IMR-90 (cell line): ENCODE results near the gene PLCL1. TPM values are rescaled to one million over a fixed set of nuclear protein-coding genes. Genes with fewer than 3 reads are reported as not detected.

ENCODE experiments used
- ATAC-seq: fragments of 200-7000 bp; cut with Tn5 transposase; 2 replicates; pipeline ENCODE4 v1.9.1; 2020; ENCODE audit warnings: low read depth, mild to moderate bottlenecking, moderate library complexity
- BruUV-seq: library from RNA; stranded (reverse); fragments of 400-500 nt; replicated peaks from 2 replicates; lab custom pipeline; 2021; lab: Mats Ljungman, UMichigan
- CTCF ChIA-PET: fragments of 300-600 bp; formaldehyde crosslinking; extraction: SDS; loops from one replicate; lab custom pipeline; 2021; ENCODE audit warnings: antibody characterized with exemption; lab: Yijun Ruan, JAX
- POLR2A ChIA-PET: fragments of 300-600 bp; sonication (Branson Sonifier 250); formaldehyde crosslinking; loops from one replicate; lab custom pipeline; 2022; ENCODE audit warnings: antibody characterized with exemption; ENCODE audit not compliant: unreplicated experiment; lab: Charles Lee
- DNase-seq: peaks from one replicate; pipeline ENCODE4 v3.0.0; 2013
- H2AFZ ChIP-seq: replicated peaks from 2 replicates; pipeline ENCODE3; 2013; ENCODE audit warnings: low read length, mild to moderate bottlenecking; ENCODE audit not compliant: poor library complexity
- H2AK5ac ChIP-seq: 2 replicates; pipeline ENCODE4 v1.6.1; 2013; ENCODE audit warnings: low read depth, low read length, inconsistent platforms
- H2AK9ac ChIP-seq: replicated peaks from 2 replicates; pipeline ENCODE3; 2013; ENCODE audit warnings: mild to moderate bottlenecking, low read depth, low read length, moderate library complexity; ENCODE audit not compliant: poor library complexity
- H2BK120ac ChIP-seq: 2 replicates; pipeline ENCODE4 v1.6.1; 2013; ENCODE audit warnings: low read depth, low read length, inconsistent platforms
- H2BK15ac ChIP-seq: 3 replicates; pipeline ENCODE4 v1.6.1; 2013; ENCODE audit warnings: low read depth, low read length, inconsistent platforms
- H2BK20ac ChIP-seq: 2 replicates; pipeline ENCODE4 v1.6.1; 2013; ENCODE audit warnings: low read depth, mild to moderate bottlenecking, inconsistent platforms, low read length, moderate library complexity
- H2BK5ac ChIP-seq: 2 replicates; pipeline ENCODE4 v1.6.1; 2013; ENCODE audit warnings: mild to moderate bottlenecking, low read depth, low read length, inconsistent platforms; ENCODE audit not compliant: poor library complexity, severe bottlenecking
- H3K14ac ChIP-seq: replicated peaks from 2 replicates; pipeline ENCODE4 v1.6.1; 2013; ENCODE audit warnings: low read depth, low read length, inconsistent platforms
- H3K18ac ChIP-seq: 2 replicates; pipeline ENCODE4 v1.6.1; 2013; ENCODE audit warnings: low read depth, low read length, control low read depth
- H3K23ac ChIP-seq: 2 replicates; pipeline ENCODE4 v1.6.1; 2013; ENCODE audit warnings: low read depth, low read length, inconsistent platforms
- H3K27ac ChIP-seq: 2 replicates; pipeline ENCODE4 v1.5.1; 2013; ENCODE audit warnings: mild to moderate bottlenecking, control low read depth, low read length; ENCODE audit not compliant: insufficient read depth
- H3K27me3 ChIP-seq: 2 replicates; pipeline ENCODE4 v1.6.1; 2013; ENCODE audit warnings: low read length; ENCODE audit not compliant: control insufficient read depth, insufficient read depth
- H3K36me3 ChIP-seq: 2 replicates; pipeline ENCODE4 v1.6.1; 2013; ENCODE audit warnings: low read length, mixed read lengths; ENCODE audit not compliant: control insufficient read depth, insufficient read depth
- H3K4ac ChIP-seq: 2 replicates; pipeline ENCODE4 v1.6.1; 2013; ENCODE audit warnings: low read depth, low read length, inconsistent platforms
- H3K4me1 ChIP-seq: 2 replicates; pipeline ENCODE4 v1.6.1; 2013; ENCODE audit warnings: low read length, mixed read lengths; ENCODE audit not compliant: control insufficient read depth, insufficient read depth
- H3K4me2 ChIP-seq: 2 replicates; pipeline ENCODE4 v1.6.1; 2013; ENCODE audit warnings: low read depth, mild to moderate bottlenecking, control low read depth, low read length, moderate library complexity
- H3K4me3 ChIP-seq: 2 replicates; pipeline ENCODE4 v1.5.1; 2013; ENCODE audit warnings: low read depth, mild to moderate bottlenecking, control low read depth, low read length, moderate library complexity; ENCODE audit not compliant: insufficient read depth
- H3K56ac ChIP-seq: 2 replicates; pipeline ENCODE4 v1.6.1; 2013; ENCODE audit warnings: low read length, inconsistent platforms; ENCODE audit not compliant: insufficient read depth; ENCODE audit errors: extremely low read depth
- H3K79me1 ChIP-seq, 2 experiments: 2 replicates each; pipeline ENCODE4 v1.6.1; 2013; ENCODE audit warnings: low read length in 2 of 2, inconsistent platforms in 1 of 2, low read depth in 1 of 2
- H3K9ac ChIP-seq: 2 replicates; pipeline ENCODE4 v1.6.1; 2013; ENCODE audit warnings: low read depth, low read length, control low read depth
- H3K9me1 ChIP-seq: 2 replicates; pipeline ENCODE4 v1.6.1; 2013; ENCODE audit warnings: low read length, inconsistent platforms; ENCODE audit not compliant: insufficient read depth
- H3K9me3 ChIP-seq: 2 replicates; pipeline ENCODE4 v1.6.1; 2013; ENCODE audit warnings: low read length; ENCODE audit not compliant: control insufficient read depth, insufficient read depth
- H4K20me1 ChIP-seq: 2 replicates; pipeline ENCODE4 v1.6.1; 2013; ENCODE audit warnings: low read length, inconsistent platforms; ENCODE audit not compliant: insufficient read depth
- H4K5ac ChIP-seq: 2 replicates; pipeline ENCODE4 v1.6.1; 2013; ENCODE audit warnings: mild to moderate bottlenecking, low read depth, low read length, control low read depth
- H4K8ac ChIP-seq, 2 experiments: 2 replicates each; pipeline ENCODE4 v1.6.1; 2013; ENCODE audit warnings: low read depth in 2 of 2, low read length in 2 of 2, control low read depth in 1 of 2, inconsistent platforms in 1 of 2
- H4K91ac ChIP-seq: 2 replicates; pipeline ENCODE4 v1.6.1; 2013; ENCODE audit warnings: low read depth, low read length, inconsistent platforms; ENCODE audit not compliant: insufficient read depth
- BHLHE40 ChIP-seq: fragments of 150-350 bp; IDR thresholded peaks from 2 replicates; pipeline ENCODE4 v1.6.1; 2016; ENCODE audit warnings: mild to moderate bottlenecking, low read depth, low read length
- CEBPB ChIP-seq: IDR thresholded peaks from 2 replicates; pipeline ENCODE4 v1.6.1; 2012; ENCODE audit warnings: low read depth, low read length, improper control_type of control experiment
- CHD1 ChIP-seq: IDR thresholded peaks from 2 replicates; pipeline ENCODE4 v1.6.1; 2012; ENCODE audit warnings: low read depth, low read length, improper control_type of control experiment
- CTCF ChIP-seq: conservative IDR thresholded peaks from 2 replicates; pipeline ENCODE4 v1.5.1; 2012; ENCODE audit warnings: mild to moderate bottlenecking, low read depth, low read length, improper control_type of control experiment
- ELK1 ChIP-seq: fragments of 150-350 bp; IDR thresholded peaks from 2 replicates; pipeline ENCODE4 v1.6.1; 2016; ENCODE audit warnings: low read depth, mild to moderate bottlenecking, low read length, moderate library complexity, borderline replicate concordance
- FOS ChIP-seq: fragments of 150-350 bp; IDR thresholded peaks from 2 replicates; pipeline ENCODE4 v1.6.1; 2016; ENCODE audit warnings: low read depth, low read length
- MAFK ChIP-seq: IDR thresholded peaks from 2 replicates; pipeline ENCODE4 v1.6.1; 2012; ENCODE audit warnings: low read depth, low read length, improper control_type of control experiment
- MAZ ChIP-seq: IDR thresholded peaks from 2 replicates; pipeline ENCODE4 v1.6.1; 2012; ENCODE audit warnings: low read depth, mild to moderate bottlenecking, low read length, improper control_type of control experiment, moderate library complexity, borderline replicate concordance
- MXI1 ChIP-seq: IDR thresholded peaks from 2 replicates; pipeline ENCODE4 v1.6.1; 2012; ENCODE audit warnings: low read depth, mild to moderate bottlenecking, low read length, moderate library complexity, borderline replicate concordance
- NFE2L2 ChIP-seq: fragments of 150-350 bp; IDR thresholded peaks from 2 replicates; pipeline ENCODE4 v1.6.1; 2016; ENCODE audit warnings: low read depth, mild to moderate bottlenecking, low read length
- POLR2A ChIP-seq: IDR thresholded peaks from 2 replicates; pipeline ENCODE4 v1.6.1; 2012; ENCODE audit warnings: mild to moderate bottlenecking, low read depth, low read length
- RAD21 ChIP-seq: IDR thresholded peaks from 2 replicates; pipeline ENCODE4 v1.6.1; 2012; ENCODE audit warnings: low read length, improper control_type of control experiment
- RCOR1 ChIP-seq: IDR thresholded peaks from 2 replicates; pipeline ENCODE4 v1.6.1; 2012; ENCODE audit warnings: mild to moderate bottlenecking, low read length, improper control_type of control experiment; ENCODE audit not compliant: insufficient replicate concordance
- RFX5 ChIP-seq: IDR thresholded peaks from 2 replicates; pipeline ENCODE4 v1.8.0; 2012; ENCODE audit warnings: low read depth, mild to moderate bottlenecking, low read length, moderate library complexity
- SMC3 ChIP-seq: fragments of 150-350 bp; IDR thresholded peaks from 2 replicates; pipeline ENCODE4 v1.6.1; 2016; ENCODE audit warnings: low read depth, mild to moderate bottlenecking, antibody characterized with exemption, low read length, moderate library complexity
- USF2 ChIP-seq: fragments of 150-350 bp; IDR thresholded peaks from 2 replicates; pipeline ENCODE4 v1.6.1; 2017; ENCODE audit warnings: mild to moderate bottlenecking, antibody characterized with exemption, low read length, low read depth
- dilution Hi-C: fragments of 300-500 bp; cut with HindIII; formaldehyde crosslinking; loops from one replicate; pipeline ENCODE4 v1.14.3; 2018; ENCODE audit warnings: low sequenced_read_pairs; ENCODE audit not compliant: unreplicated experiment
- in situ Hi-C: fragments of 300-500 bp; cut with MboI; formaldehyde crosslinking; loops from 3 replicates; pipeline ENCODE4 v1.14.3; 2019; ENCODE audit warnings: low sequenced_read_pairs, inconsistent platforms, mixed read lengths
- intact Hi-C: fragments of 100-400 bp; cut with micrococcal nuclease; formaldehyde crosslinking; loops from 2 replicates; pipeline ENCODE4 v1.10.0; 2022
- polyA plus RNA-seq, 3 experiments: library from polyadenylated mRNA; depleted of rRNA; stranded (reverse); fragments of >200 nt; gene quantifications; 2 replicates each; pipeline ENCODE4 v1.2.3, GENCODE V29; 2012; ENCODE audit warnings: low replicate concordance in 1 of 3
- total RNA-seq: library from RNA; depleted of rRNA; stranded (reverse); fragments of >200 nt; gene quantifications from 2 replicates; pipeline ENCODE4 v1.2.3, GENCODE V29; 2012

Gene PLCL1
- total and polyA plus RNA-seq, 2 of the 4 experiments (the other 2 are of a cell fraction): 0.14 to 0.18 TPM

GRCh38 chr2:197993363-197993762 is 189.0 kb downstream of the PLCL1 start:
- in situ Hi-C loops (no loop called here), intact Hi-C loops (loop anchor here (5.0 kb wide), 1 partner anchor 189 kb away; no protein-coding TSS in a partner anchor), dilution Hi-C loops (no loop called here)
- ChIA-PET POLR2A (no interaction called here), CTCF (no interaction called here)
- no peak overlapping the region for H3K23ac ChIP-seq
- TF ChIP-seq FOS (no peak), RAD21 (no peak), SMC3 (no peak), MAZ (no peak), BHLHE40 (no peak), RFX5 (no peak), MXI1 (no peak), MAFK (no peak), CHD1 (no peak), POLR2A (no peak), RCOR1 (no peak), CEBPB (no peak), NFE2L2 (no peak), USF2 (no peak), CTCF (no peak), ELK1 (no peak)
- no peak overlapping the region for H4K8ac ChIP-seq
- H2BK120ac ChIP-seq: no peak overlapping the region
- no peak overlapping the region for H3K4me3 ChIP-seq
- H4K5ac ChIP-seq: no peak overlapping the region
- no peak overlapping the region for H3K9ac ChIP-seq
- no peak overlapping the region for H4K91ac ChIP-seq
- no peak overlapping the region for H3K56ac ChIP-seq
- ATAC-seq: no peak
- no peaks in the 10 kb centered on the region for H3K27me3 ChIP-seq
- H3K9me3 ChIP-seq: no peaks in the 10 kb centered on the region
- H3K9me1 ChIP-seq: no peaks in the 10 kb centered on the region
- H2AFZ ChIP-seq: no peak overlapping the region
- H3K18ac ChIP-seq: no peak overlapping the region
- DNase-seq: no peak
- H2BK20ac ChIP-seq: no peak overlapping the region
- no peak overlapping the region for H3K14ac ChIP-seq
- H3K4ac ChIP-seq: no peak overlapping the region
- H2AK5ac ChIP-seq: no peak overlapping the region
- no peak overlapping the region for H3K27ac ChIP-seq
- BruUV-seq: no TSS peak
- H3K4me2 ChIP-seq: no peak overlapping the region
- H3K79me1 ChIP-seq: no peaks in the 10 kb centered on the region
- H2AK9ac ChIP-seq: no peak overlapping the region
- H4K20me1 ChIP-seq: no peaks in the 10 kb centered on the region
- no peaks in the 10 kb centered on the region for H3K4me1 ChIP-seq
- H2BK15ac ChIP-seq: no peak overlapping the region
- H3K36me3 ChIP-seq: no peaks in the 10 kb centered on the region
- no peak overlapping the region for H2BK5ac ChIP-seq
